ENCODE results near the gene LIPG.

LIPG gene

DNA sequence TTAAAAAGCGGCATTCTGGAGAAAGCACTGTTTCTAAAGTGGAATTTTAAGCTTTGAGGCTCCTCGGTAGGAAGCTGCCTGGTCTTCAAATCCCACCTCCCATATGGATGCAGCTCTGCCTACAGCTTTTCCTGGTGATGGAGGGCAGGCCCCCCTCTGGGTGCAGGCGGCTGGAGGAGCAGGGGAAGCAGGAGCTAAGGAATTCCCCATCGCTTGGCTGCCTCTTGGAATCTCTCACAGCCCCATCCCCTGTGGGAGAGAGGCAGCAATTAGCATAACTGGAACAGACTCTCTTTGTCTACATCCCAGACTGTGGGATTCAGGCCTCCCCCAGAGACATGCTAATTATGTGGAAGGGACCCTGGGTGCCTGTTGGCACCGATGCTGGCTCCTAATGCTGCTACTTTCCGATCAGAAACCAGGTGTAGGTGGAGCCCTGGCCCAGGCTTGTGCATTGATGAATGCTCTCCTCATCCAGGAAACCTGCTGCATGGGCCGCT is 51.3 kb downstream of the LIPG start:
- H3K14ac ChIP-seq (ENCODE audit: low read length): no peak overlapping the region
- H3K4me3 ChIP-seq (ENCODE audit: low read length in 2 of 2): no peak overlapping the region
- no peak overlapping the region for H2BK12ac ChIP-seq (ENCODE audit: low read length)
- peak; percentile 71 for DNase-seq (ENCODE audit: low spot score)
- no peaks in the 10 kb centered on the region for H3K36me3 ChIP-seq (replicated peaks in 1 of 2; ENCODE audit: control insufficient read depth in 2 of 2, insufficient read depth in 2 of 2, low read length in 2 of 2)
- H3K9ac ChIP-seq (ENCODE audit: low read depth, low read length, poor library complexity): no peak overlapping the region
- no peak overlapping the region for H4K91ac ChIP-seq (ENCODE audit: low read depth, low read length, poor library complexity)
- no CpG with 5 or more reads among the region's 7 CpGs for WGBS, 2 donors (ENCODE audit: extremely low coverage in 2 of 2, insufficient read length in 2 of 2, insufficient replicate concordance in 1 of 2)
- H2BK120ac ChIP-seq (ENCODE audit: low read depth, low read length): no peak overlapping the region
- no peak overlapping the region for H3K23ac ChIP-seq (ENCODE audit: low read depth, low read length, poor library complexity)
- no peak overlapping the region for H3K4ac ChIP-seq (ENCODE audit: low read length)
- H3K4me2 ChIP-seq (ENCODE audit: insufficient read depth, low read length, poor library complexity, severe bottlenecking): peak overlapping the region; percentile 29
- H3K79me1 ChIP-seq (ENCODE audit: low read depth, low read length): no peaks in the 10 kb centered on the region
- H3K18ac ChIP-seq (ENCODE audit: low read length): no peak overlapping the region
- H2AK5ac ChIP-seq (ENCODE audit: low read depth, low read length): no peak overlapping the region
- peak overlapping the region; percentile 78 for H3K27ac ChIP-seq (replicated peaks; ENCODE audit: low read length)
- no peaks in the 10 kb centered on the region for H3K9me3 ChIP-seq (replicated peaks in 1 of 2; ENCODE audit: control insufficient read depth in 2 of 2, insufficient read depth in 1 of 2, low read depth in 1 of 2, low read length in 2 of 2)
- no peak overlapping the region for H2BK15ac ChIP-seq (ENCODE audit: low read length)
- no peaks in the 10 kb centered on the region for H3K27me3 ChIP-seq (ENCODE audit: control insufficient read depth in 3 of 3, insufficient read depth in 3 of 3, low read depth in 1 of 3, low read length in 3 of 3)
- H2AFZ ChIP-seq (ENCODE audit: low read length): peak overlapping the region; percentile 53
- no peak overlapping the region for H2BK5ac ChIP-seq (ENCODE audit: low read length)
- H3K4me1 ChIP-seq (ENCODE audit: control insufficient read depth in 2 of 2, insufficient read depth in 1 of 2, low read depth in 1 of 2, low read length in 2 of 2): peaks cover 19 to 20% of the 10 kb centered on the region in 2 donors
- H4K8ac ChIP-seq (ENCODE audit: low read depth, low read length): no peak overlapping the region

DNA sequence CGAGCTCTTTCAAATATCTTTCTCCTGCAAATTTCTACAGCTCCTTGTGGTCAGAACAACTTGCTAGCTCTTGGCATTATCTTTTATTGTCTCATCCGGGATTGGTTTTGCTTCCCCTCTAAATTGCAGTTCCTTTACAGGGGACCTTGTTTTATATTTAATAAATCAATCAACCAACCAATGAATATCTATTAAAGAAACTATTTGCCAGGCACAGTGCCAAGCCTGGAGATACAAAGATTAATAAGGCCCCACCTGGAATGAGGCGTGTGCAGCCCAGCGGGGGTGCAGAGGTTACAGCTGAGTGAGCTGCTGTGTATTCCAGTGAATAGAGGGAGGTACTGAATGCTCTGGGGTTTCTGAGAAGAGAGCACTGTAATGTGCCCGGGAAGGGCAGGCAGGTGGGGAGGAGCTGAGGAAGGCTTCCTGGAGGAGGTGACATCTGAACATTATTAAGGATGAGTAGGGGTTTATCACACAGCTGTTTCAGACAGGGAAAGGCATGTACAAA is 51.8 kb downstream of the LIPG start:
- H2BK5ac ChIP-seq (ENCODE audit: low read length): no peak overlapping the region
- no peak overlapping the region for H3K4ac ChIP-seq (ENCODE audit: low read length)
- peak overlapping the region; percentile 53 for H2AFZ ChIP-seq (ENCODE audit: low read length)
- H3K4me2 ChIP-seq (ENCODE audit: insufficient read depth, low read length, poor library complexity, severe bottlenecking): peak overlapping the region; percentile 29
- H3K9ac ChIP-seq (ENCODE audit: low read depth, low read length, poor library complexity): no peak overlapping the region
- no peak overlapping the region for H3K14ac ChIP-seq (ENCODE audit: low read length)
- H3K27me3 ChIP-seq (ENCODE audit: control insufficient read depth in 3 of 3, insufficient read depth in 3 of 3, low read depth in 1 of 3, low read length in 3 of 3): no peaks in the 10 kb centered on the region
- no peak for DNase-seq (ENCODE audit: low spot score)
- H2BK120ac ChIP-seq (ENCODE audit: low read depth, low read length): no peak overlapping the region
- no peaks in the 10 kb centered on the region for H3K36me3 ChIP-seq (replicated peaks in 1 of 2; ENCODE audit: control insufficient read depth in 2 of 2, insufficient read depth in 2 of 2, low read length in 2 of 2)
- no peak overlapping the region for H4K8ac ChIP-seq (ENCODE audit: low read depth, low read length)
- no peak overlapping the region for H4K91ac ChIP-seq (ENCODE audit: low read depth, low read length, poor library complexity)
- WGBS, 2 donors (ENCODE audit: extremely low coverage in 2 of 2, insufficient read length in 2 of 2, insufficient replicate concordance in 1 of 2): no CpG with 5 or more reads among the region's 5 CpGs
- no peak overlapping the region for H3K23ac ChIP-seq (ENCODE audit: low read depth, low read length, poor library complexity)
- peaks cover 17 to 22% of the 10 kb centered on the region in 2 donors for H3K4me1 ChIP-seq (ENCODE audit: control insufficient read depth in 2 of 2, insufficient read depth in 1 of 2, low read depth in 1 of 2, low read length in 2 of 2)
- peak overlapping the region; percentile 78 for H3K27ac ChIP-seq (replicated peaks; ENCODE audit: low read length)
- H3K18ac ChIP-seq (ENCODE audit: low read length): no peak overlapping the region
- H2BK15ac ChIP-seq (ENCODE audit: low read length): no peak overlapping the region
- no peak overlapping the region for H2AK5ac ChIP-seq (ENCODE audit: low read depth, low read length)
- no peak overlapping the region for H2BK12ac ChIP-seq (ENCODE audit: low read length)
- H3K4me3 ChIP-seq (ENCODE audit: low read length in 2 of 2): no peak overlapping the region
- no peaks in the 10 kb centered on the region for H3K79me1 ChIP-seq (ENCODE audit: low read depth, low read length)
- H3K9me3 ChIP-seq (replicated peaks in 1 of 2; ENCODE audit: control insufficient read depth in 2 of 2, insufficient read depth in 1 of 2, low read depth in 1 of 2, low read length in 2 of 2): no peaks in the 10 kb centered on the region

DNA sequence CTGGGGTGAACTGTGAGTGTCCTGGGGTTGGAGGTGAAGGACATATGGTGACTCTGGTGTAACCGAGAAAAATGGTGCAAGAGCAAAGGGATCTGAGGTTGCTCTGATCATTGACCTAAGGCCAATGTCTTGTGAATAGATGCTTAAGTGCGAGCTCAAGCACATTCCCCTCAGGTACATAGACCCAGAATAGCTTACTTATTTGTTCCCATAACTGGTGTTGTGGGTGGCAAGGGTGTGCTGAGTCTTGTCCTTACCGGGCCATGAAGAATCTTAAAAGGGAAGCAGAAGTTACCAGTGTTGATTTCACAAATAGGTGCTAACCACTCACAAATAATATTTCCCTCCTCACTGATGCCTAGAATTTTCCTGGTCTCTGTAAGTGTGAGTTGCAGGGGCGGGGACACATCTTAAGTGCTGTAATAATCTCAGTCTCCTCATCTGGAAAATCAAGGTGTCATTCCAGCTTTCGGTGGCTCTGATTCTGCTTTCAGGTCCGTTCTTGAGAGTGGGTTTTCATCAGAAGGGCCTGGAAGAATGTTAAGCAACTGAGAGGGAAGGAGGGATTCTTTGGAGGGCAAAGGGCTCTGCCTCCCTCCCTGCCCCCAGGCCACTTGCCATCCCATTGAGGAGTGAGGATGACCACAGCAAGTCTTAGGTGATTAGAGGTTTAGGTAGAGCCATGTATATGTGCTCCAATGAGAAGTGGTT is 54.9 kb downstream of the LIPG start:
- Histone ChIP-seq H2BK5ac (ENCODE audit: low read length) (peak overlapping the region; percentile 10), H4K91ac (ENCODE audit: low read depth, low read length, poor library complexity) (no peak overlapping the region), H3K27ac (replicated peaks; ENCODE audit: low read length) (no peak overlapping the region), H2AFZ (ENCODE audit: low read length) (no peak overlapping the region), H2BK12ac (ENCODE audit: low read length) (no peak overlapping the region), H3K36me3 (replicated peaks in 1 of 2; ENCODE audit: control insufficient read depth in 2 of 2, insufficient read depth in 2 of 2, low read length in 2 of 2) (no peaks in the 10 kb centered on the region), H3K9me3 (replicated peaks in 1 of 2; ENCODE audit: control insufficient read depth in 2 of 2, insufficient read depth in 1 of 2, low read depth in 1 of 2, low read length in 2 of 2) (no peaks in the 10 kb centered on the region), H3K23ac (ENCODE audit: low read depth, low read length, poor library complexity) (no peak overlapping the region), H4K8ac (ENCODE audit: low read depth, low read length) (no peak overlapping the region), H2BK15ac (ENCODE audit: low read length) (no peak overlapping the region), H3K4me3 (ENCODE audit: low read length in 2 of 2) (no peak overlapping the region), H3K18ac (ENCODE audit: low read length) (no peak overlapping the region), H3K27me3 (ENCODE audit: control insufficient read depth in 3 of 3, insufficient read depth in 3 of 3, low read depth in 1 of 3, low read length in 3 of 3) (no peaks in the 10 kb centered on the region), H3K9ac (ENCODE audit: low read depth, low read length, poor library complexity) (no peak overlapping the region), H2BK120ac (ENCODE audit: low read depth, low read length) (no peak overlapping the region), H3K4me2 (ENCODE audit: insufficient read depth, low read length, poor library complexity, severe bottlenecking) (no peak overlapping the region), H3K4me1 (ENCODE audit: control insufficient read depth in 2 of 2, insufficient read depth in 1 of 2, low read depth in 1 of 2, low read length in 2 of 2) (peaks cover 28 to 46% of the 10 kb centered on the region in 2 donors), H2AK5ac (ENCODE audit: low read depth, low read length) (peak overlapping the region; percentile 53), H3K14ac (ENCODE audit: low read length) (no peak overlapping the region), H3K4ac (ENCODE audit: low read length) (no peak overlapping the region), H3K79me1 (ENCODE audit: low read depth, low read length) (no peaks in the 10 kb centered on the region)
- no peak for DNase-seq (ENCODE audit: low spot score)
- no CpG with 5 or more reads among the region's 6 CpGs for WGBS, 2 donors (ENCODE audit: extremely low coverage in 2 of 2, insufficient read length in 2 of 2, insufficient replicate concordance in 1 of 2)

DNA sequence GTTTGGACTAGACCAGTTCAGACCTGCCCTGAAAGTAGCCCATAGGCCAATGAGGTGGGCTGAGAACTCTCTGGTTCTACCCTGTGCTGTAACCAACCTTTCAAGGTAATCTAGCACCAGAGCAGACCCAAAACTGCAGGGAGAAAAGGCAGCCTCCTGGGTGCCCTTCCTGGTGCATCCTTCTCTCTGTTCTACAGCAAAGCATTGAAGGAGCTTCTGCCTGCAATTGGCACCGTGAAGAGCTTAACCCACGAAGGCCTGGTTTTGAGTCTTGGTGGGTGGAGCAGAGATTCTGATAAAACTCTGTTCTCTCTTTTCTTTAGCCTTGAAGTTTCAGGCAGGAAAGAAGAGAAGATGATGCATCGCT is 55.5 kb downstream of the LIPG start:
- Histone ChIP-seq H2AFZ (ENCODE audit: low read length) (no peak overlapping the region), H3K27ac (replicated peaks; ENCODE audit: low read length) (no peak overlapping the region), H3K4me2 (ENCODE audit: insufficient read depth, low read length, poor library complexity, severe bottlenecking) (no peak overlapping the region), H2AK5ac (ENCODE audit: low read depth, low read length) (no peak overlapping the region), H3K9me3 (replicated peaks in 1 of 2; ENCODE audit: control insufficient read depth in 2 of 2, insufficient read depth in 1 of 2, low read depth in 1 of 2, low read length in 2 of 2) (no peaks in the 10 kb centered on the region), H3K27me3 (ENCODE audit: control insufficient read depth in 3 of 3, insufficient read depth in 3 of 3, low read depth in 1 of 3, low read length in 3 of 3) (no peaks in the 10 kb centered on the region), H4K91ac (ENCODE audit: low read depth, low read length, poor library complexity) (no peak overlapping the region), H3K14ac (ENCODE audit: low read length) (no peak overlapping the region), H2BK5ac (ENCODE audit: low read length) (no peak overlapping the region), H3K4ac (ENCODE audit: low read length) (no peak overlapping the region), H3K4me1 (ENCODE audit: control insufficient read depth in 2 of 2, insufficient read depth in 1 of 2, low read depth in 1 of 2, low read length in 2 of 2) (peaks cover 28 to 52% of the 10 kb centered on the region in 2 donors), H2BK12ac (ENCODE audit: low read length) (no peak overlapping the region), H4K8ac (ENCODE audit: low read depth, low read length) (no peak overlapping the region), H3K36me3 (replicated peaks in 1 of 2; ENCODE audit: control insufficient read depth in 2 of 2, insufficient read depth in 2 of 2, low read length in 2 of 2) (no peaks in the 10 kb centered on the region), H3K4me3 (ENCODE audit: low read length in 2 of 2) (no peak overlapping the region), H2BK15ac (ENCODE audit: low read length) (no peak overlapping the region), H3K18ac (ENCODE audit: low read length) (no peak overlapping the region), H3K79me1 (ENCODE audit: low read depth, low read length) (no peaks in the 10 kb centered on the region), H3K9ac (ENCODE audit: low read depth, low read length, poor library complexity) (no peak overlapping the region), H2BK120ac (ENCODE audit: low read depth, low read length) (no peak overlapping the region), H3K23ac (ENCODE audit: low read depth, low read length, poor library complexity) (no peak overlapping the region)
- DNase-seq (ENCODE audit: low spot score): no peak
- no CpG with 5 or more reads among the region's 3 CpGs for WGBS, 2 donors (ENCODE audit: extremely low coverage in 2 of 2, insufficient read length in 2 of 2, insufficient replicate concordance in 1 of 2)

Measured in neuronal stem cell (in vitro differentiated cells).